Calu3 (cell line): ENCODE data around the gene ARMC9. TPM values are rescaled to one million over a fixed set of nuclear protein-coding genes. Genes with fewer than 3 reads are reported as not detected.

Experiments
- BruUV-seq: library from RNA; stranded (reverse); fragments of 400-500 nt; replicated peaks from 2 replicates; lab custom pipeline; 2021; lab: Mats Ljungman, UMichigan
- CTCF ChIA-PET: fragments of 300-600 bp; sonication (Branson Sonifier 250); formaldehyde crosslinking; loops from one replicate; lab custom pipeline; 2022; ENCODE audit warnings: antibody characterized with exemption; lab: Charles Lee
- DNase-seq: peaks from one replicate; pipeline ENCODE4 v3.0.0; 2022
- H3K27ac Mint-ChIP-seq: one replicate; pipeline ENCODE4 v1.8.0; 2022; ENCODE audit warnings: mixed read lengths; ENCODE audit not compliant: unreplicated experiment
- H3K27me3 Mint-ChIP-seq: one replicate; pipeline ENCODE4 v1.8.0; 2022; ENCODE audit warnings: mixed read lengths; ENCODE audit not compliant: unreplicated experiment
- H3K36me3 Mint-ChIP-seq: one replicate; pipeline ENCODE4 v1.8.0; 2022; ENCODE audit warnings: mild to moderate bottlenecking, moderate library complexity, mixed read lengths; ENCODE audit not compliant: insufficient read depth, unreplicated experiment
- H3K4me1 Mint-ChIP-seq: one replicate; pipeline ENCODE4 v1.8.0; 2022; ENCODE audit warnings: mild to moderate bottlenecking, low read depth, mixed read lengths; ENCODE audit not compliant: unreplicated experiment
- H3K4me3 Mint-ChIP-seq: one replicate; pipeline ENCODE4 v1.8.0; 2022; ENCODE audit warnings: mild to moderate bottlenecking, low read depth, moderate library complexity, mixed read lengths; ENCODE audit not compliant: unreplicated experiment
- H3K9me3 Mint-ChIP-seq: one replicate; pipeline ENCODE4 v1.8.0; 2022; ENCODE audit warnings: low read depth, mixed read lengths; ENCODE audit not compliant: unreplicated experiment
- intact Hi-C: fragments of 100-400 bp; cut with micrococcal nuclease; formaldehyde crosslinking; loops from one replicate; pipeline ENCODE4 v1.10.0; 2022; ENCODE audit not compliant: unreplicated experiment
- total RNA-seq: library from RNA; stranded (reverse); gene quantifications from 2 replicates; pipeline ENCODE4 v1.2.3, GENCODE V29; 2022
- TF ChIP-seq, protein P1 (sequence below): fragments of 200-600 bp; IDR thresholded peaks from one replicate; pipeline ENCODE4 v1.8.0; 2022; ENCODE audit warnings: antibody characterized with exemption; ENCODE audit not compliant: unreplicated experiment

The ARMC9 gene
- total RNA-seq, 1 experiment from 2014 or later = 13.6 TPM

DNA sequence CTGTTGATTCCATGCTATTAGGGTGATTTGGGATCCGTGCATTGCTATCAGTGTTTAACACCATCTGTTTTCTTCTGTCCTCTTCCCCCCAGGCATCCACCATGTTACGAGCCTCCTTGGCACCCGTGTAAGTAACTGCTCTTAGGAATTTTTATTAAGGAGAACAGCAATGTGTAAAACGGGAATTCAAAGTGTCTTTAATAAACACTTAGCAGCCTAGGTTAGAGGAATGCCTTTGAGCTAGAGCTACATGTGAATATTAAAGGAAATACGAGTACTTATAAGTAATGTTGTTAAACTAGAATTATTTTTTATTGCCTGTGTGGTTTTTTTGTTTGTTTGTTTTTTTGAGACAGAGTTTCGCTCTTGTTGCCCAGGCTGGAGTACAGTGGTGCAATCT lies 58.1 kb downstream of the ARMC9 start:
- TF ChIP-seq, protein P1, sequence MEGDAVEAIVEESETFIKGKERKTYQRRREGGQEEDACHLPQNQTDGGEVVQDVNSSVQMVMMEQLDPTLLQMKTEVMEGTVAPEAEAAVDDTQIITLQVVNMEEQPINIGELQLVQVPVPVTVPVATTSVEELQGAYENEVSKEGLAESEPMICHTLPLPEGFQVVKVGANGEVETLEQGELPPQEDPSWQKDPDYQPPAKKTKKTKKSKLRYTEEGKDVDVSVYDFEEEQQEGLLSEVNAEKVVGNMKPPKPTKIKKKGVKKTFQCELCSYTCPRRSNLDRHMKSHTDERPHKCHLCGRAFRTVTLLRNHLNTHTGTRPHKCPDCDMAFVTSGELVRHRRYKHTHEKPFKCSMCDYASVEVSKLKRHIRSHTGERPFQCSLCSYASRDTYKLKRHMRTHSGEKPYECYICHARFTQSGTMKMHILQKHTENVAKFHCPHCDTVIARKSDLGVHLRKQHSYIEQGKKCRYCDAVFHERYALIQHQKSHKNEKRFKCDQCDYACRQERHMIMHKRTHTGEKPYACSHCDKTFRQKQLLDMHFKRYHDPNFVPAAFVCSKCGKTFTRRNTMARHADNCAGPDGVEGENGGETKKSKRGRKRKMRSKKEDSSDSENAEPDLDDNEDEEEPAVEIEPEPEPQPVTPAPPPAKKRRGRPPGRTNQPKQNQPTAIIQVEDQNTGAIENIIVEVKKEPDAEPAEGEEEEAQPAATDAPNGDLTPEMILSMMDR = no peak
- DNase-seq = no peak
- Mint-ChIP-seq H3K4me1 (no peaks in the 10 kb centered on the region), H3K36me3 (no peaks in the 10 kb centered on the region), H3K4me3 (no peak overlapping the region), H3K9me3 (no peaks in the 10 kb centered on the region), H3K27me3 (no peaks in the 10 kb centered on the region), H3K27ac (no peak overlapping the region)
- intact Hi-C loops = no loop called here
- CTCF ChIA-PET = no interaction called here
- BruUV-seq = no TSS peak

DNA sequence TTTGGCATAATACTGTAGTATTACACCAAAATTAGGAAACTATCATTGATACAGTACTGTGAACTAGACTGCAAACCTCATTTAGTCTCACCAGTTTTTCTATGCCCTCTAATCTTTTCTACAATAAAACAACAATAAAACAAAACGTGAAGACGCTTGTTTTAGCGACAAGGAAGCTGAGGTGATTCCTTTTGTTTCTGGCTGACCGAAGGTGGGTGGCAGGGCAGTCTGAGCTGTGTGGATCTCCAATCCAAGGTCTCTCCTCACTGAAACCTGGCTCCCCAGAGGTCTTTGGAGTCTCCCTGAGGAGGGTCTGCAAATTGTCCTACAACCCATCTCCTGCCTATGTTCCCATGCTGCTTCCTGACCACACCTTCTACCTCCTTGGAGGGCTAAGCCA lies 59.3 kb downstream of the ARMC9 start:
- no peaks in the 10 kb centered on the region for H3K9me3 Mint-ChIP-seq
- intact Hi-C loops = no loop called here
- TF ChIP-seq, protein P1 = no peak
- H3K4me3 Mint-ChIP-seq = no peak overlapping the region
- CTCF ChIA-PET = no interaction called here
- no peak for DNase-seq
- no peaks in the 10 kb centered on the region for H3K27me3 Mint-ChIP-seq
- BruUV-seq = no TSS peak
- H3K27ac Mint-ChIP-seq = no peak overlapping the region
- no peaks in the 10 kb centered on the region for H3K36me3 Mint-ChIP-seq
- H3K4me1 Mint-ChIP-seq = no peaks in the 10 kb centered on the region

DNA sequence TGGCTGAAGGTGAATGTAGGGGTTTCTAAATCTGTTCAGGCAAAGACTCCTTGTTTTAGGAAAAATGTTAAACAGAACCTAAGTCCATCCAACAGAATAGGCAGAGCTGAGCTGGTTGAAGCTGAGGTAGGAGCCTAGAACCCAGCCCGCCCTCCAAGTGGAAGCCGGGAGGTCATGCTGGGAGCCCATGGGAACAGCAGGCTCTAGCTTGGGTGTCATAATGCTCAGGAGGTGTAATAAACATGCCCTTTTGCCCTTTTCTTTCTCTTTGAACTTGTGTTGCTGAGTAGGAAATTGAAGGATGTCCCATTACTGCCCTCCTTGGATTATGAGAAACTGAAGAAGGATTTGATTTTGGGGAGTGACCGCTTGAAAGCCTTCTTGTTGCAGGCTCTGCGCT lies 60.3 kb downstream of the ARMC9 start:
- intact Hi-C loops = no loop called here
- H3K9me3 Mint-ChIP-seq = no peaks in the 10 kb centered on the region
- TF ChIP-seq, protein P1 = no peak
- no peaks in the 10 kb centered on the region for H3K27me3 Mint-ChIP-seq
- no peaks in the 10 kb centered on the region for H3K4me1 Mint-ChIP-seq
- no peak for DNase-seq
- H3K36me3 Mint-ChIP-seq = no peaks in the 10 kb centered on the region
- H3K27ac Mint-ChIP-seq = no peak overlapping the region
- CTCF ChIA-PET = no interaction called here
- BruUV-seq = no TSS peak
- no peak overlapping the region for H3K4me3 Mint-ChIP-seq

DNA sequence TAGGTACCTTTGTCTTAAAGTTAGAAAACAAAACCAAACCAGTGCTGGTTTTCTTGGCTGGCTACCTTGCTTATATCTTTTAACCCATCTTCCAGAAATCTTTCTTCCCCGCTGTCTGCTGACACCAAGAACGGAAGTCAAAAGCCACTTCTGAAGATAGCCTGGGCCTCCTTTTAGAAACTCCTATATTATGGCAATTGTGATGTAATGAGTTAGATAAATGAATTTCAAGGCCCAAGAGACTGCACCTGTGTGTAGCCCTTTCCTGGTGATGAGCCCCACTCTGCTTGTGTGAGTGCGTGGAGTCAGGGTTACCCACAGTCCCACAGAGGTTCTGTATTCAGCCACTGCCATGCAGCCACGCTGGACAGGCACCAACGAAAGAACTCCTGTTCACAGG lies 60.7 kb downstream of the ARMC9 start:
- no peak overlapping the region for H3K27ac Mint-ChIP-seq
- H3K9me3 Mint-ChIP-seq = no peaks in the 10 kb centered on the region
- DNase-seq = no peak
- CTCF ChIA-PET = no interaction called here
- no peak overlapping the region for H3K4me3 Mint-ChIP-seq
- intact Hi-C loops = no loop called here
- no peaks in the 10 kb centered on the region for H3K27me3 Mint-ChIP-seq
- no TSS peak for BruUV-seq
- TF ChIP-seq, protein P1 = no peak
- H3K4me1 Mint-ChIP-seq = no peaks in the 10 kb centered on the region
- H3K36me3 Mint-ChIP-seq = no peaks in the 10 kb centered on the region
